GM19455 (cell line): ENCODE data around the gene SPATA13.

Experiments used
- ATAC-seq: cut with Tn5 transposase; IDR thresholded peaks from one replicate; pipeline ENCODE4 v1.9.1; 2021; ENCODE audit not compliant: unreplicated experiment

Gene SPATA13

GRCh38 chr13:24166561-24166960, 6.0 kb downstream of the SPATA13 start:
- no peak for ATAC-seq

DNA sequence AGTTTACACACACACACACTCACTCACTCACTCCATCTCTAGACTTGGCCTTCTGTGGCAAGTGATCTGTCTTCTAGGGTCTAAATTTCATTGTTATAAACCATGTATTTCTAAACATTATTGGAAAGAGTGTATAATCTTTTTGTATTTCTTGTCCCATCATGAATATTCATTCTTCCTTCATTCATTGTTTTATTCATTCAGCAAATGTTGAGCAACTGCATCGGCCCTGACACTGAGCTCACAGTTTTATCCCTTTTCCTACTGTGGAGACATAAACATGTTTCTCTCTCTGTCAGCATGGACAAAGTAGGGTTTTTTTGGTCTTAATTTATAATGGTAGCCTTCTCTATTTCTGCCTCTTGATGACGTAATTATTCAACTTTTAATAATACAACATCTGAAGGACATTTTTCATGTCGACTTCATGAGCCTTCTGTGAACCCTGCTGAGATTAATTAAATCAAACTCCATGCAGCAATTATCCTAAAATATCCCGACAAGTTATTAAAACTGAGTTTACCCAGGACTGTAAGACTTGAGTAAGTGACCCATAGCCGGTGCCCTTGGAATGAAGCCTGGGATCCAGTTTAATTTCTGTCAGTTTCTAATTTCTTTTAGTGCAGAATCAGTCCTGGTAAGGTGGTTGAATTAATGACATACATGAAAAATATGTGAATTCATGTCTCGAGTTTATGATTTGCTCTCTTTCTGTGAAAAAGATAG, 7.3 kb downstream of the SPATA13 start:
- ATAC-seq: no peak

GRCh38 chr13:24168392-24168750, 7.9 kb downstream of the SPATA13 start:
- no peak for ATAC-seq

DNA sequence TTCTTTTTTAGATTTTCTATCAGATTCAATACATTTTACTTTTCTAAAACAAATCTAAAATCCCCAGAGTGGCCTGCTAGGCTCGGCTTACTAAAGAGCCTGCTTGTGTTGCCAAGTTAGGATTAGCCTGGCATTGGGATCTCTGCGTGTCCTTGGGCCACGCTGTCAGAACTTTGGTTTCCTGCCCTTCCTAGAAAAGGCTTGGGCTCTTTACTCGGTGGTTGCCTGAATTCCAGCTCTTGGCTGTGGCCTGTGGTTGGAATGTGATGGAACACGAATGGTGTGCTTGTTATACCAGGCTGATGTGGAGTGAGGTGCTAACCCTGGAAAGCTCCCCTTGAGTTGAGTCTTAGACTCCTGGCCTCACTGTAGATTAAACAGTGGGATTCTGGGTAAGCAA, 8.5 kb downstream of the SPATA13 start:
- no peak for ATAC-seq

DNA sequence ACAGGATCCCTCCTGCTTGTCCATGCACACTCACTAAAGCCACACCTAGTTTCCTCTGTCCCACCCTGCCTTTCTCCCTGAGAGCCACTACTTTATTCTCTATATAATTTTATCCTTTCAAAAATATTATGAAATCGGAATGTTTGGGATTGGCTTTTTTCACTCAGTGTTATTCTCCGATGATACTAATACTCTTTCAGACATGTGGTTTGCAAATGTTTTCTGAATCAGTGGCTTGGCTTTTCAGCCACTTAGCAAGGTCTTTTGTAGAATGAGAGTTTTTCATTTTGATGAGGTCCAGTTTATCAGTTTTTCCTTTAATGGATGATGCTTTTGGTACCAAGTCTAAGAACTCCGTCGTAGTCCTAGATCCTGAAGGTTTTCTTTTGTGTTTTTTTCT, 11.6 kb downstream of the SPATA13 start:
- ATAC-seq: no peak

- ATAC-seq: no peak
Observed at GRCh38 chr13:24173795-24174194, 13.3 kb downstream of the SPATA13 start.

DNA sequence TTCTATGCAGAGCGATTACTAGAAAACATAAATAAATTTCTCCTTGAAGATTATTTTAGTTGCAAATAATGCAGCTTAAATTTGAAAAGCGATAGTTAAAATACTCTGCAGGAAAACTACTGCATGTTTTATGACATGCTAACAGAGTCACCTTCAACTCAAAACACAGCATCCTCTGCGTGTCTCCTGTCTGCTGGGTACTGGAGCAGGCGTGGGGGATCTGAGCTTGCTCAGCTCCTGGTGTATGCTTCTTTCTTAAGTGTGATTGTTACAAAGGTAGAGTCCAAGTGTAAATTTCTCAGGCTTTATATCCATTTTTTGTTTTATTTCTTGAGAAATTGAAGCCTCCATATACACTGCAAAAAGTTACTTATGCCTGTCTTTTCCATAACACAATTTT, 15.3 kb downstream of the SPATA13 start:
- no peak for ATAC-seq

GRCh38 chr13:24176351-24177101, 16.0 kb downstream of the SPATA13 start:
- no peak for ATAC-seq

- ATAC-seq: no peak
Observed at GRCh38 chr13:24178847-24179485, 18.4 kb downstream of the SPATA13 start.

GRCh38 chr13:24179486-24179850, 18.9 kb downstream of the SPATA13 start:
- ATAC-seq: no peak

DNA sequence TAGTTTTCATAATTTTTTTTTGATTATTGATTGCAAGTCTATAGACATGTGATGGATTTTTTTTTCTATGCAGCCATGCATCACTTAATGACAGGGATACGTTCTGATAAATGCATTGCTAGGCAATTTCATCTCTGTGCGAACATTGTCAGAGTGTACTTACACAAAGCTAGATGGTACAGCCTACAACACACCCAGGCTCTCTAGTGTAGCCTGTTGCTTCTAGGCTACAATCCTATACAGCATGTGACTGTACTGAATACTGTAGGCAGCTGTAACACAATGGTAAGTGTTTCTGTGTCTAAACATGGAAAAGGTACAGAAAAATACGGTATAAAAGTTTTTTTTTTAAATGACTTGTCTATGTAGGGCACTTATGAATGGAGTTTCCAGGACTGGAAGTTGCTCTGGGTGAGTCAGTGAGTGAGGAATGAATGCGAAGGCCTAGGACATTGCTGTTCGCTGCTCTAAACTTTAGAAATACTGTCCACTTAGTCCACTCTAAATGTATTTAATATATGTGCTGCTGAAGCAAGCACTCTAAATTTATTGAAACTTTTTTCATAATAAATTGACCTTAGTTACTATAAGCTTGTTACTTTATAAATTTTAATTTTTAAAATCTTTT, 20.3 kb downstream of the SPATA13 start:
- ATAC-seq: no peak

- ATAC-seq: no peak
Observed at GRCh38 chr13:24181991-24182702, 21.6 kb downstream of the SPATA13 start.

DNA sequence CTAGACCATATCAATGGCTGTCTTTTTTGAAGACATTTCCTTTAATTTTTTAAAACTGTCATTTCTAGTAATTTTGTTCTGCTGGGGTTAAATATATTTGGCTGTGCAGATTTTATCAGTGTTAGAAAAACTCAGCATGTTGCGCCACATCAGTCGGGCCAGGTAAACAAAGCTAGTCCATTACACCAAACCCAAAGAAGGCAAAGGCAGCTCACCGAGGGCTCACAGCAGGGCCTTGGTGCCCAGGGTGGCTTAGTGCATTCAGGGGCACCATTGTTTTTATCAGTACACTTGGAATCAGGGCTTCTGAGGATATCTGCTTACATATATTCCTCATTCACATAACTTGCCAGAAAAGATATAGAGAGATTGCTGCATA, 22.2 kb downstream of the SPATA13 start:
- ATAC-seq: no peak

DNA sequence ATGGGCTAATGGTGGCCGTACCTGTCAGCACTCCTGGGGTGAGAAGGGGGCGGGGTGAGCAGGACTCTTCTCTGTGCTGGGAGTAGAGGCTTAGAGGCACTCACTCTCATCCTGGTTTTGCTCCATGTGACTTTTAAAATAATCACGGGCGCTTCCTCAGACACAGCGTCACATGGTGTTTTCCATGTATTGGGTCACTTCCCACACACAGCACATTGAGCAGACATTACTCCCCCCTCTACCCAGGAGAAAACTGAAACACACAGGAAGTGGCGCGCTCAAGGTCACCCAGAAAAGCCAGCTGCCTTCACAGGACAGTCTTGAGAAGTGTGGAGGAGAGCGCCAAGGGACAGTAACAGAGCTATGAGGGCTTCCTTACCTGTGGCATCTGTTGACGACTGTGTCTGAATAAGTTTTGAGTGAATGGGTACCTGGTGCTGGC, 23.2 kb downstream of the SPATA13 start:
- no peak for ATAC-seq

DNA sequence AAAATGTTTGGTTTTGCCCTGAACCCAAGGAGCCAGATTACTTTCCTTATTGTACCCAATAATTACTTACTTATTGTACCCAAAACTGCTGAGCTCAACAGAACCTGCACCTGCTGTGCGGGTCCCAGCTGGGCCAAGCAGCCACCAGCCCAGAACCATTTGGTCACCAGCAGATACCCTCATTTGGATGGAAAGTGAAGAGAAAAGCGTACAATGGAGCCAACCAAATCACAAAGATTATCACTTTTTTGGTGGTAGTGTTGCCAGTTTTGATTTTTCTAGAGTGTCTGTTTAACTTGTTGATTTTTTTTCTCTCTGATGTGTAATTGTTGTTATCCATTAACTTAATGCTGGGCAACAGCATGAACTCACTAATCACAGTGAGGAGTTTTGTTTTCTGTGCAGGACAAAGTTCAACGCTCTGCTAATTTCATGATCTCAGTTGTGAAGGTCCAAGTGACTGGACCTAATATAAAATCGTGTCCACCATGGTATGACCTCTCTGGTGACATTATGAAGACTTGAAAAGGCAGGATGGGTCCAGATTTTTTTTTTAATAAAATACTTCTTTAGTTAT, 23.8 kb downstream of the SPATA13 start:
- no peak for ATAC-seq

- no peak for ATAC-seq
Observed at GRCh38 chr13:24184882-24185281, 24.4 kb downstream of the SPATA13 start.

- no peak for ATAC-seq
Observed at GRCh38 chr13:24185591-24186232, 25.2 kb downstream of the SPATA13 start.

GRCh38 chr13:24187185-24187584, 26.7 kb downstream of the SPATA13 start:
- ATAC-seq: no peak

DNA sequence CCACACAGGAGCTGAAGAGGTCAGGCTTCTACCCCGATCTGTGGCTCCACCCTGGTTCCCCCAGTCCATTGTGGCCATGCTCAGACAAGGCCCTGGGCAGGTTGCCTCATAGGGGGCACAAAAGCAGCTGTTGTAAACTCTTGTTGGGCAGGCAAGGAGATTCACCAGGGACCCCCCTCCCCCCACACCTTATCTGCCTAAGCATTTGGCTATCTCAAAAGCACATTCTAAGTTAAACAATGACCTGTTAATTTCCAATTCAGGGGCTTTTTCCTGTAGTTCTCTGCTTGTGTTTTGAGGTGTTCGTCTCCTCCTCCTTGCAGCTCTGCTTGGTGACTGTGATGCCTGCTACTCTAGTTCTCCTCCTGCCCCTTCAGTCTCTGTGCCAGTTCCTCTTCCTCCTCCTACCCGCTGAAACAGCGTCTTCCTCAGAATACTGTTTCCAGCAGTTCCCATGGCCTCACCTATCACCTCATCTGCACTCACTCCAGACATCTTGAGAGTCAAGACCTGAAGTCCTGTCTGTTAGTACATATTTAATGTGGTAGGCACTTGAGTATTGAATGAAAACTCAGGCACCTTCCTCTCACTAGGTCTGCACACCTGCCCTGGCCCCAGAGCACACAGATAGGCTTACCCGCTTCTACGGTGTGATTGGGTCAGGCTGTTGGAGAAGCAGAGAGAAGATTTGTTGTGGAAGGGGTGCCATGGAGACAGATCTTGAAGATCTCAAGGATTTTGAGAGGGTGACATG, 31.7 kb downstream of the SPATA13 start:
- no peak for ATAC-seq

DNA sequence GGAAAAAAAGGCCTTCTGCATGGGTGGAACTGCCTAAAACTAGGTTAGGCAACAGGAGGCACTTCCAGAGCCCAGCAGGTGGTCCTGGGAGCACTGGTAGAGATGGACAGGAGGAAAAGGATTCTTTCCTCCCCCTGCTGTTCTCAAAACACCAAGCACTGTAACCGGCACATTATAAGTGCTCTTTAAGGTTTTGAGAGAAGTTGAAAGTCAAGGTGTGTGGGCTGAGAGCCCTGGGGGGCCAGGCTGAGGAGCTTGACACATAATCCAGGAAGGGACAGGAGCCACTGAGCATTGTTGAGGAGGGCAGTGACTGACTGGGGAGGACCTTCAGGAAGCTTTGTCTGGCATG, 32.3 kb downstream of the SPATA13 start:
- no peak for ATAC-seq
